Stomach (tissue), 4 donors: ENCODE data around the gene SPTBN5.

ENCODE experiments used
- CTCF ChIP-seq, 7 experiments: fragments of 450-650 bp in 4 of 7; fragments of 200-600 bp in 3 of 7; sonication (generic) in 3 of 7; IDR thresholded peaks; one replicate each; pipeline ENCODE4 v1.5.1; 2016 to 2019; ENCODE audit warnings: antibody characterized with exemption in 7 of 7, control low read depth in 2 of 7, mild to moderate bottlenecking in 1 of 7
- POLR2A ChIP-seq, 4 donors: fragments of 450-650 bp; IDR thresholded peaks; one replicate each; pipeline ENCODE4 v1.6.1; 2016; ENCODE audit warnings: antibody characterized with exemption in 4 of 4, control low read depth in 2 of 4, mild to moderate bottlenecking in 1 of 4, moderate library complexity in 1 of 4
- POLR2AphosphoS5 ChIP-seq, 3 donors: sonication (generic); formaldehyde crosslinking; IDR thresholded peaks; one replicate each; pipeline ENCODE4 v1.6.1; 2016; ENCODE audit warnings: antibody characterized with exemption in 3 of 3

GRCh38 chr15:41857316-41857715 is 36.5 kb downstream of the SPTBN5 start:
- no peak for TF ChIP-seq CTCF (IDR thresholded peaks at IDR 0.05)
- no peak for TF ChIP-seq POLR2AphosphoS5 (IDR thresholded peaks at IDR 0.05)
- no peak for TF ChIP-seq POLR2A (IDR thresholded peaks at IDR 0.05)
